HG03571 (cell line): ENCODE results near the gene RPS5.
"Not testable (repeated sequence)": the region's sequence is repeated elsewhere in the genome, so short reads cannot be mapped to it uniquely, and the experiment has no call there.

ENCODE experiments used
- ATAC-seq: cut with Tn5 transposase; IDR thresholded peaks from one replicate; pipeline ENCODE4 v1.9.1; 2021; ENCODE audit not compliant: unreplicated experiment

Gene RPS5

GRCh38 chr19:58386576-58387337 is at the start of gene RPS5:
TSS of gene RPS5 (plus strand) at chr19:58387269. CDS start at chr19:58388138, 869 bp downstream.
- peak; percentile 82 for ATAC-seq

- ATAC-seq: no peak
These were observed 48.7 kb upstream of the RPS5 start for GRCh38 chr19:58338336-58338735.

GRCh38 chr19:58338825-58339558 is 48.1 kb upstream of the RPS5 start:
- ATAC-seq: no peak

GRCh38 chr19:58345558-58345957 is 41.5 kb upstream of the RPS5 start:
- no peak for ATAC-seq

GRCh38 chr19:58346961-58347929 is 39.8 kb upstream of the RPS5 start:
- ATAC-seq: peak; percentile 71

GRCh38 chr19:58348080-58348479 is 39.0 kb upstream of the RPS5 start:
- not testable (repeated sequence) for ATAC-seq

GRCh38 chr19:58349590-58349989 is 37.5 kb upstream of the RPS5 start:
- no peak for ATAC-seq

GRCh38 chr19:58350001-58350861 is 36.8 kb upstream of the RPS5 start:
- ATAC-seq: no peak

- ATAC-seq: no peak
These were observed 36.1 kb upstream of the RPS5 start for GRCh38 chr19:58350871-58351557.

GRCh38 chr19:58351558-58351878 is 35.6 kb upstream of the RPS5 start:
- ATAC-seq: no peak

GRCh38 chr19:58351990-58352755 is 34.9 kb upstream of the RPS5 start:
- no peak for ATAC-seq

GRCh38 chr19:58352760-58353671 is 34.1 kb upstream of the RPS5 start, which contains the start of gene A1BG:
TSS of gene A1BG (minus strand) at chr19:58353492. CDS start at chr19:58353437, 55 bp downstream.
- ATAC-seq: no peak

- no peak for ATAC-seq
These were observed 33.2 kb upstream of the RPS5 start for GRCh38 chr19:58353717-58354477.

- no peak for ATAC-seq
These were observed 32.5 kb upstream of the RPS5 start for GRCh38 chr19:58354478-58355030.

GRCh38 chr19:58355215-58355796 is 31.8 kb upstream of the RPS5 start:
- no peak for ATAC-seq
